AG09319 (cell line): ENCODE results near the gene SLC25A22.
A peak's percentile ranks its signal among the peaks of the same experiment; 100 is the strongest.

Experiments
- DNase-seq: peaks from one replicate; pipeline ENCODE4 v3.0.0-alpha.2; 2010; ENCODE audit warnings: low read depth; ENCODE audit errors: extremely low read depth
- TF ChIP-seq, protein P1 (sequence below): IDR thresholded peaks from 2 replicates; pipeline ENCODE4 v1.5.1; 2011; ENCODE audit warnings: low read depth, mild to moderate bottlenecking, inconsistent platforms, low read length, moderate library complexity

The SLC25A22 gene

DNA sequence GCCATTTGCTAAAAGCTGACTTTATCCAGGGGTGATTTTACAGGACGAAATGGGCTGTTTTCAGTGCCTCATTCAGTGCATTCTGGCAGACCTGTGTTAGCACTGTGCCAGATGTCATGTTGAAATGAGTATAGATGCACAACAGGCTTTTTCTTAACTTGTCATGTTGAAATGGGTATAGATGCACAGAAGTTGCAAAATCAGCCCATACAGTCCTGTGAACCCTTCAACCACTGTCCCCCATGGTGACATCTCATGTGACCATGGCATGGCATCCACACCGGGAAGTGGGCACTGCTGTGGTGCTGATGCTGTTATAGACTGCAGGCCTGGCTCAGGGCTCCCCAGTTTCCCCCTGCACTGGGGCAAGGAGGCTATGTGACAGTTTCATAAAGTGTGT lies 48.4 kb downstream of the SLC25A22 start:
- TF ChIP-seq, protein P1, sequence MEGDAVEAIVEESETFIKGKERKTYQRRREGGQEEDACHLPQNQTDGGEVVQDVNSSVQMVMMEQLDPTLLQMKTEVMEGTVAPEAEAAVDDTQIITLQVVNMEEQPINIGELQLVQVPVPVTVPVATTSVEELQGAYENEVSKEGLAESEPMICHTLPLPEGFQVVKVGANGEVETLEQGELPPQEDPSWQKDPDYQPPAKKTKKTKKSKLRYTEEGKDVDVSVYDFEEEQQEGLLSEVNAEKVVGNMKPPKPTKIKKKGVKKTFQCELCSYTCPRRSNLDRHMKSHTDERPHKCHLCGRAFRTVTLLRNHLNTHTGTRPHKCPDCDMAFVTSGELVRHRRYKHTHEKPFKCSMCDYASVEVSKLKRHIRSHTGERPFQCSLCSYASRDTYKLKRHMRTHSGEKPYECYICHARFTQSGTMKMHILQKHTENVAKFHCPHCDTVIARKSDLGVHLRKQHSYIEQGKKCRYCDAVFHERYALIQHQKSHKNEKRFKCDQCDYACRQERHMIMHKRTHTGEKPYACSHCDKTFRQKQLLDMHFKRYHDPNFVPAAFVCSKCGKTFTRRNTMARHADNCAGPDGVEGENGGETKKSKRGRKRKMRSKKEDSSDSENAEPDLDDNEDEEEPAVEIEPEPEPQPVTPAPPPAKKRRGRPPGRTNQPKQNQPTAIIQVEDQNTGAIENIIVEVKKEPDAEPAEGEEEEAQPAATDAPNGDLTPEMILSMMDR = no peak
- no peak for DNase-seq

- DNase-seq = no peak
- TF ChIP-seq, protein P1 = no peak
These were observed 50.1 kb downstream of the SLC25A22 start for GRCh38 chr11:748007-748359.

- peak; percentile 51 for DNase-seq
- TF ChIP-seq, protein P1 = no peak; the same call in none of the 2 replicates
These were observed 50.7 kb downstream of the SLC25A22 start, which contains the start of gene TALDO1 for GRCh38 chr11:747158-748006. TSS of gene TALDO1 (plus strand) at chr11:747464. CDS start at chr11:747482, 18 bp downstream.

DNA sequence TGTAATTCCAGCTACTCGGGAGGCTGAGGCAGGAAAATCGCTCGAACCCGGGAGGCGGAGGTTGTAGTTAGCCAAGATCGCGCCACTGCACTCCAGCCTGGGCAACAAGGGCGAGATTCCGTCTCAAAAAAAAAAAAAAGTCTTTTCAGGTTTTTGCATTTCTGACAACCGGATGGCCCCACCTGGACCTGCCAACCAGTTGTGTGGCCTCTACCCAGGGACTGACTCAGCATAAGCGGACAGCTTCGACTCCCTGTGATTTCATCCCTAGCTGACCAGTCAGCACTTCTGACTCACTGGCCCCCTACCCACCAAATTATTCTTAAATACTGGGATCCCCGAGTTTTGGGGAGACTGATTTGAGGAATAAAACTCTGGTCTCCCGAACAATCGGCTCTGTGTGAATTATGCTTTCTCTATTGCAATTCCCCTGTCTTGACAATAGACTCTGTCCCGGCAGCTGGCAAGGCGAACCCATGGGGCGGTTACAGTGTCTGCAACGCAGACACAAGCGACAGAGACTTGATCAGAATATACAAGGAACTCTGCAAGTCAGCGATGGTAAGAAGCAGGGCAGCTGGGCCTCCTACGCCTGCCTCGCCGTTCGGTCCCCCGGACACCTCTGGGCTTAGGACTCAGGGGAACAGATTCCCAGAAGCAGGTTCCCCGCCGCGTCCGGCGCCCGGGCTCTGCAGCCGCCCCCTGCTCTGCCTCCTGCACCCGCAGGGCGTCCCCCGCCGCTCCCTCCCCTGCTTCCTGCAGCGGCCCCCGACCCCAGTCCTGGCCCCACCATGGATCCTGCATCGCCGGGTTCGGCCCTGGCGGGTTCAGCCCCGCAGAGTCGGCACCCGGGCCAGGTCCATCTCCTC lies 51.6 kb downstream of the SLC25A22 start:
- DNase-seq = no peak

DNA sequence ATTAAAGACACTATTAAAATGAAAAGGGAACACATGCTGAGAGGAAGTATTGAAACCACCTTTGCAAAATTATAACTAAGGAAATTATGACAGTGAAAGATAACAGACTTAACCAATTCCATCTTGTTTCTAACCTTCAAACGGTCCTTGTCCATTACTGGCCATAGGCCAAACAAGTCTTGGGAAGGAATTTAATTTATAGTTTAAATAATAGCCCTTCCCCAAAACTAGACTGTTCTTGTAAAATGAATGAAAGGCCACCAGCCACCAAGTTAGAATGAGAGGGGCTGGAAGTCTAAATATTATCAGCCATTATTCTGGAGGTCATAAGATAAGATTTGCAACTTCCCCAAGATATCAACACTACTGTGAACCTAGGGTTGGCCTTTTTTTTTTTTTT lies 52.7 kb downstream of the SLC25A22 start:
- no peak for DNase-seq

More for the DNA sequence above, 51.6 kb downstream of the SLC25A22 start:
- TF ChIP-seq, protein P1 = no peak

GRCh38 chr11:742571-743201 lies 55.4 kb downstream of the SLC25A22 start:
- TF ChIP-seq, protein P1 = no peak
- DNase-seq = no peak

More for the DNA sequence above, 52.7 kb downstream of the SLC25A22 start:
- TF ChIP-seq, protein P1 = no peak
